GM21717 (cell line): ENCODE data around the gene OSBP.
"Not testable (repeated sequence)": the region's sequence is repeated elsewhere in the genome, so short reads cannot be mapped to it uniquely, and the experiment has no call there.

ENCODE experiments used
- ATAC-seq: cut with Tn5 transposase; IDR thresholded peaks from one replicate; pipeline ENCODE4 v1.9.1; 2021; ENCODE audit warnings: mild to moderate bottlenecking, moderate library complexity; ENCODE audit not compliant: unreplicated experiment

Gene OSBP

GRCh38 chr11:59555601-59556114 is 59.9 kb downstream of the OSBP start:
- no peak for ATAC-seq

- ATAC-seq = no peak
These were observed 62.3 kb downstream of the OSBP start for GRCh38 chr11:59553323-59553722.

GRCh38 chr11:59552844-59553243 is 62.7 kb downstream of the OSBP start:
- no peak for ATAC-seq

- no peak for ATAC-seq
These were observed 63.7 kb downstream of the OSBP start for GRCh38 chr11:59551659-59552521.

- ATAC-seq = peak; percentile 28
These were observed 64.5 kb downstream of the OSBP start for GRCh38 chr11:59550842-59551658.

- peak; percentile 93 for ATAC-seq
These were observed 65.2 kb downstream of the OSBP start for GRCh38 chr11:59550368-59550841.

GRCh38 chr11:59548309-59548656 is 67.3 kb downstream of the OSBP start:
- no peak for ATAC-seq

GRCh38 chr11:59547605-59548308 is 67.8 kb downstream of the OSBP start:
- not testable (repeated sequence) for ATAC-seq

GRCh38 chr11:59545179-59546020 is 70.2 kb downstream of the OSBP start:
- no peak for ATAC-seq

- ATAC-seq = no peak
These were observed 70.8 kb downstream of the OSBP start for GRCh38 chr11:59544869-59545178.

GRCh38 chr11:59543713-59544112 is 71.9 kb downstream of the OSBP start:
- ATAC-seq = not testable (repeated sequence)

- ATAC-seq = no peak
These were observed 73.3 kb downstream of the OSBP start for GRCh38 chr11:59542142-59542810.

- no peak for ATAC-seq
These were observed 80.9 kb downstream of the OSBP start for GRCh38 chr11:59534676-59535075.

- no peak for ATAC-seq
These were observed 83.0 kb downstream of the OSBP start for GRCh38 chr11:59532620-59533019.

GRCh38 chr11:59528711-59529110 is 86.9 kb downstream of the OSBP start:
- ATAC-seq = no peak
